Spinal cord (tissue), 10 donors: Measurements from ENCODE around the gene TMEM18. TPM values are rescaled to one million over a fixed set of nuclear protein-coding genes. Genes with fewer than 3 reads are reported as not detected.

ENCODE experiments used
- DNase-seq, 6 donors: peaks; one replicate each; pipeline versions ENCODE4 v3.0.0 to v3.0.0-alpha.2; 2013 to 2015; ENCODE audit warnings: low spot score in 6 of 6, low read depth in 4 of 6
- H3K27ac ChIP-seq: one replicate; pipeline ENCODE4 v1.5.1; 2013; ENCODE audit warnings: low read depth, low read length, control low read depth
- H3K27me3 ChIP-seq: one replicate; pipeline ENCODE4 v1.6.1; 2013; ENCODE audit warnings: low read length; ENCODE audit not compliant: control insufficient read depth, insufficient read depth
- H3K36me3 ChIP-seq: one replicate; pipeline ENCODE4 v1.6.1; 2013; ENCODE audit warnings: low read length; ENCODE audit not compliant: control insufficient read depth, insufficient read depth
- H3K4me1 ChIP-seq: one replicate; pipeline ENCODE4 v1.6.1; 2013; ENCODE audit warnings: low read length; ENCODE audit not compliant: control insufficient read depth, insufficient read depth
- H3K4me3 ChIP-seq: one replicate; pipeline ENCODE4 v1.5.1; 2013; ENCODE audit warnings: low read depth, low read length, control low read depth
- H3K9me3 ChIP-seq: one replicate; pipeline ENCODE4 v1.6.1; 2013; ENCODE audit warnings: low read length; ENCODE audit not compliant: control insufficient read depth, insufficient read depth
- WGBS: methylation state at CpG from one replicate; pipeline ENCODE4 v1.1.5; 2013; ENCODE audit warnings: missing lambda C conversion rate; ENCODE audit not compliant: insufficient coverage; 5-methylcytosine and 5-hydroxymethylcytosine counted together
- polyA plus RNA-seq, 2 donors: library from polyadenylated mRNA; unstranded; fragments of 120-200 nt; gene quantifications; one replicate each; pipeline ENCODE4 v1.2.1, GENCODE V29; 2013; ENCODE audit not compliant: insufficient read length in 2 of 2
- total RNA-seq, 2 donors: library from RNA; depleted of rRNA in 1 of 2; stranded (reverse); fragments of 120-200 nt in 1 of 2; fragments of >200 nt in 1 of 2; gene quantifications; one replicate each; pipeline versions ENCODE4 v1.2.3 to v1.2.4, GENCODE V29; 2013 to 2014
- donor health status: healthy.

The TMEM18 gene
- total and polyA plus RNA-seq, 4 donors = 29.3 to 55.6 (median 50.4) TPM

DNA sequence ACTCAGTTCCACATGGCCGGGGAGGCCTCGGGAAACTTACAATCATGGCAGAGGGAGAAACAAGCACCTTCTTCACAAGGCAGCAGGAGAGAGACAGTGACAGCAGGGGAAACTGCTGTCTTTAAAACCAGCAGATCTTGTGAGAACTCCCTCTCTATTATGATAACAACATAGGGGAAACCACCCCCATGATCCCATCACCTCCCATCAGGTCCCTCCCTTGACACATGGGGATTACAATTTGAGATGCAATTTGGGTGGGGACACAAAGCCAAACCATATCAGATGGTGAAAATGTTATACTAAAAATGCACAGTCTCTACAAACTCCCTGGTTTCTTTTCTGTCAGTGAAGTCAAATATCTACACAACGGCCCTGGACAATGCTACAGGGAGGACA, 9.2 kb downstream of the TMEM18 start:
- Histone ChIP-seq H3K36me3 (peaks cover 57% of the 10 kb centered on the region), H3K4me1 (peaks cover 6% of the 10 kb centered on the region), H3K27ac (no peak overlapping the region), H3K4me3 (no peak overlapping the region), H3K9me3 (peaks cover 2% of the 10 kb centered on the region), H3K27me3 (no peaks in the 10 kb centered on the region)
- WGBS = 95% methylated on average over 2 of the region's 3 CpGs
- DNase-seq = no peak

DNA sequence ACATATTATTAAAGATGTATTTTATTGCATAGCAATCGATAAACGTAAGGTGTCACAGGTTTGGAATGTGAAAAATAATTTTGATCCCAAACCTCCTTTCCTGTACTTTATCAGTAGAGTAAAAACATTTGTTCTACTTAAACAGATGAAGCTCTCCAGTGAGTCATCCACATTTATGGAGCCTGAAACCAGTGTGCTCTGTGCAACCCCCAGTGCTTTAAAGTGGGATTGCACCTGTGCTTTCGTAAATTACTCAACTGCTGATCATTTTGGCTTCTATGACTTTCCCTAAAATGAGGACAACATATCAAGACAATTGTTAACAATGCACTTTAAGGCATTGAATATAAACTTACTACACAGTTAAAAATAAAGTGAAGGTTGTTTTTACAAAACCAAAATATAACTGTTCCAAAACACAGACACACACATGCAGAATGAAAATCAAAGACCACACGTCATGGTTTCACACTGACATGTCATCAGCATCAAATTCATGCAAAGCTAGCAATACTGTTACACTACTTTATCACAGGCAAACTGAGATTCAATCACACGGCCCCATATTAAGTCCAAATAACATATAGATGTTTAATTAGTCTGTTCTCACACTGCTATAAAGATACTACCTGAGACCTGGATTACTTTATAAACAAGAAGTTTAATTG, 9.7 kb downstream of the TMEM18 start:
- Histone ChIP-seq H3K27me3 (no peaks in the 10 kb centered on the region), H3K36me3 (peaks cover 52% of the 10 kb centered on the region), H3K27ac (no peak overlapping the region), H3K9me3 (peaks cover 2% of the 10 kb centered on the region), H3K4me3 (no peak overlapping the region), H3K4me1 (peaks cover 7% of the 10 kb centered on the region)
- 72% methylated on average over 2 of the region's 5 CpGs for WGBS
- DNase-seq = peak in 2 of 6 donors; percentile 38 to 79

DNA sequence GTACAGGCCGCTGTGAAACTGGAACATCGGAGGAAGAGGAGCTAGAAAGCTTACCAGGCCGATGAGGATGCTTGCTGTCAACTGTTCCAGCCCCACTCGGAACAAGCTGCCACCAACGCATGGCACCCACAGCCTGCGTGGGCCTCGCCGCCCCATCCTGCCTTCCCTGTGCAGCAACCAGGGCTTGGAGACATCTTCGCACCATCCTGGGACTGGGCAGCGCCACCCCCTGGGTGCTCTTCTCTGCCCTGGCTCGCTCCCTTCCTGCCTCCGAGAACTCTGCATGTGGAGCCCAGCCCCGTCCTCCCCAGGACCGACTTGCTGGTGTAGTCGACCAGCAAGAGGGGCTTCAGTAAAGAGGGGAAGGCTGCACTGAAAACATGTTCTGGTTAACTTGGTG, 10.8 kb downstream of the TMEM18 start:
- no peaks in the 10 kb centered on the region for H3K27me3 ChIP-seq
- 98% methylated on average over 15 of the region's 15 CpGs for WGBS
- H3K4me3 ChIP-seq = no peak overlapping the region
- no peak overlapping the region for H3K27ac ChIP-seq
- H3K4me1 ChIP-seq = peaks cover 3% of the 10 kb centered on the region
- peaks cover 2% of the 10 kb centered on the region for H3K9me3 ChIP-seq
- H3K36me3 ChIP-seq = peaks cover 43% of the 10 kb centered on the region
- no peak for DNase-seq

DNA sequence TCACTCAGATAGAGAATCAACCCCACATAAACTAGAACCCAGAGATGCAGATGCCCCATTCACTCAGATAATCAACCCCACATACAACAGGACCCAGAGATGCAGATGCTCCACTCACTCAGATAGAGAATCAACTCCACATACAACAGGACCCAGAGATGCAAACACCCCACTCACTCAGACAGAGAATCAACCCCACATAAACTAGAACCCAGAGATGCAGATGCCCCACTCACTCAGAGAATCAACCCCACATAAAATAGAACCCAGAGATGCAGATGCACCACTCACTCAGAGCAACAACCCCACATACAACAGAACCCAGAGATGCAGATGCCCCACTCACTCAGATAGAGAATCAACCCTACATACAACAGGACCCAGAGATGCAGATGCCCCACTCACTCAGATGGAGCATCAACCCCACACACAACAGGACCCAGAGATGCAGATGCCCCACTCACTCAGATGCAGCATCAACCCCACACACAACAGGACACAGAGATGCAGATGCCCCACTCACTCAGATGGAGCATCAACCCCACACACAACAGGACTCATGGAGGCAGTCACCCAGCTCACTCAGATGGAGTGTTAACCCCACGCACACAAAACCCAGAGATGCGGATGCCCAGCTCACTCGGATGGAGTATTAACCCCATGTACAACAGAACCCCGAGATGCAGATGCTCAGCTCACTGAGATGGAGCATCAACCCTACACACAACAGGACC, 11.7 kb downstream of the TMEM18 start:
- Histone ChIP-seq H3K36me3 (peaks cover 36% of the 10 kb centered on the region), H3K4me3 (no peak overlapping the region), H3K4me1 (peaks cover 8% of the 10 kb centered on the region), H3K9me3 (peaks cover 2% of the 10 kb centered on the region), H3K27ac (no peak overlapping the region), H3K27me3 (no peaks in the 10 kb centered on the region)
- WGBS = 100% methylated on average over 4 of the region's 4 CpGs
- no peak for DNase-seq

DNA sequence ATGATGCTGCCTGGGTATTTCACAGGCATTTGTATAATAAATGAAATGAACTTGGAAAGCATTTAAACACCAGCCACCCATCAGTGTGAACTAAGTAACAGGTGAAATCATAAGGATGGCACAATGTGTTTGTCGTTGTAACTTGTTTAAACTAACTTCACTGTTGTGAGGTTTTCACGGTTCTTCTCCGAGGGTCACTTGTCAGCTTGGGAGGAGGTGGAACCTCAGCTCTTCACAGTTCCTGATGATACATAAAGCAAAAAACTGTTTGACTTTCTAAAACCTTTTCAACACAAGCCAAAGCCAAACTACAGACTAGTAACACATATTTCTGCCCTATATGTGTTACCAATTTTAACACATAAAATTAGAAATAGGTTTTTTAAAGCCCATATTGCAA, 13.1 kb downstream of the TMEM18 start:
- peaks cover 10% of the 10 kb centered on the region for H3K4me1 ChIP-seq
- peaks cover 4% of the 10 kb centered on the region for H3K27me3 ChIP-seq
- DNase-seq = no peak
- H3K27ac ChIP-seq = no peak overlapping the region
- H3K4me3 ChIP-seq = no peak overlapping the region
- WGBS = no CpG with 5 or more reads among the region's 3 CpGs
- peaks cover 2% of the 10 kb centered on the region for H3K9me3 ChIP-seq
- peaks cover 24% of the 10 kb centered on the region for H3K36me3 ChIP-seq

DNA sequence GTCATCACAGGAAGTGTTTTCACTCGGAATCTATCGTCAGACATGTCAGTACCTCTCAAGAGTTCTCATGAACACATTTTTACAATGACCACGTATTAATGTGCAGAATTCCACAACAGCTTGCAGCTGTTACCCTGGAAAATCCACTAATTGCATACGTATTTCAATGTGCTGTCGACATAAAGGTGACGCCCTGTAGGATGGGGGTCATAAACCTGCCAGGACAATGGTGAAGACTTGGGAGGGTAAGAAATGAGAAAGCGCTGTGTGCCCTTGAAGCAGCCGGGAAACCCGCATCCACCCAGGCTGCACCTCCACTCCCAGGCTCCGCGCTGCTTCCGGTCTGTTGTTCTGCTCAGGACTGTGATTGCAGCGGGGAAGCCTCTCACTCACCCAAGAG, 14.0 kb downstream of the TMEM18 start:
- Histone ChIP-seq H3K27me3 (peaks cover 4% of the 10 kb centered on the region), H3K36me3 (peaks cover 20% of the 10 kb centered on the region), H3K4me1 (peaks cover 10% of the 10 kb centered on the region), H3K4me3 (no peak overlapping the region), H3K27ac (no peak overlapping the region), H3K9me3 (peaks cover 2% of the 10 kb centered on the region)
- 78% methylated on average over 11 of the region's 13 CpGs for WGBS
- no peak for DNase-seq

DNA sequence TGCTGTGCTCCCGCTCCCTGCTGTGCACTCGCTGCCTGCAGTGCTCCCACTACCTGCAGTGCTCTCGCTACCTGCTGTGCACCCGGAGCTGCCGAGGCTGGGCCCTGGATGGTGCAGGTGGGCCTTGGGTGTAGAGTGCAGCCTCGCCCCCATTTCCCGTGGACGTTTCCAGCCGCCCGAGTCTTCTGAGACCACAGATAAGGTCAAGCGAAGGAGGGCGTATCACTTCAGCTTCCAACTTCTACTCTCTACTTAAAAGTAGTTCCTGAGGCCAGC, 15.9 kb downstream of the TMEM18 start:
- Histone ChIP-seq H3K4me1 (peaks cover 10% of the 10 kb centered on the region), H3K27me3 (peaks cover 4% of the 10 kb centered on the region), H3K36me3 (peaks cover 15% of the 10 kb centered on the region), H3K9me3 (peaks cover 2% of the 10 kb centered on the region), H3K27ac (no peak overlapping the region), H3K4me3 (no peak overlapping the region)
- DNase-seq = no peak
- 90% methylated on average over 7 of the region's 12 CpGs for WGBS

DNA sequence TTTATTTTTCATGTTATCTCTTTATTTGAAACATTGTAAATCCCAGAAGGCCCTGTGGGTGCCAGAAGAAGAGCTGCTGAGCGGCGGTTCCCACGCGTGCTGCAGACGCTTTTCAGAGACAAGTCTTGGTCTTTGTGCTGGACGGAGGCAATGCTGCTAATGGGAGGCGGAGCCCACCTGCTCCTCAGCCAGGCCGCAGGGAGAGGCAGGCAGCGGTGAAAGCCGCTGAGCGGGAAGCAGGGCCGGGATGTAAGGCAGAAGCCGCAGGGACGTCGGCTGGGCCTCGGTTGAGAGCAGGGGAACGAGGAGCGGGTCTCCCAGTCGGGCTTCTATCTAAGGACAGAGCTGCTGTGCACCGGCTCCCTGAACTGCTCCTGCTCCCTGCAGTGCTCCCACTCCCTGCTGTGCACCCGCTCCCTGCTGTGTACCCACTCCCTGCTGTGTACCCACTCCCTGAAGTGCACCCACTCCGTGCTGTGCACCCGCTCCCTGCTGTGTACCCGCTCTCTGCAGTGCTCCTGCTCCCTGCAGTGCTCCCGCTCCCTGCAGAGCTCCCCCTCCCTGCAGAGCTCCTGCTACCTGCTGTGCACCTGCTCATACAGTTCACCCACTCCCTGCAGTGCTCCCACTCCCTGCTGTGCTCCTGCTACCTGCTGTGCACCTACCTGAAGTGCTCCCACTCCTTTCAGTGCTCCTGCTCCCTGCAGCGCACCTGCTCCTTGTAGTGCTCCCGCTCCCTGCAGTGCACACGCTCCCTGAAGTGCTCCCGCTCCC, 16.4 kb downstream of the TMEM18 start:
- peaks cover 10% of the 10 kb centered on the region for H3K36me3 ChIP-seq
- 39% methylated on average over 29 of the region's 29 CpGs for WGBS
- no peak overlapping the region for H3K4me3 ChIP-seq
- H3K27ac ChIP-seq = no peak overlapping the region
- H3K9me3 ChIP-seq = no peaks in the 10 kb centered on the region
- DNase-seq = peak in 2 of 6 donors; percentile 10 to 47
- peaks cover 4% of the 10 kb centered on the region for H3K27me3 ChIP-seq
- H3K4me1 ChIP-seq = peaks cover 10% of the 10 kb centered on the region

DNA sequence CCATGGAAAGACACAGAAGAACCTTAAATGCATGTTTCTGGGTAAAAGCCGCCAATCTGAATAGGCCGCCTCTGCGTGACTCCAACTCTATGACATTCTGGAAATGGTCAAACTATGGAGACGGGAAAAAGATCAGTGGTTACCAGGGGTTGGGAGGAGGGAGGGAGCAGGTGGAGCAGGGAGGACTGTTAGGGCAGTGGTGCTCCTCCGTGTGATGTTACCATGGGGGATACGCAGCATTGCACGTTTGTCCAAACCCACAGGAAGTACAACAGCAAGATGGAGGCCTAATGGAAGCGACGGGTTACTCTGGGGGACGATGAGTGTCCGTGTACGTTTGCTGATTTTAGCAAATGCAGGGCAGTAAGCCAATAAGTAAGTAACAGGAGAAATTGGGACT, 17.2 kb downstream of the TMEM18 start:
- WGBS = 88% methylated on average over 10 of the region's 12 CpGs
- Histone ChIP-seq H3K27me3 (peaks cover 4% of the 10 kb centered on the region), H3K9me3 (no peaks in the 10 kb centered on the region), H3K36me3 (peaks cover 5% of the 10 kb centered on the region), H3K4me1 (peaks cover 10% of the 10 kb centered on the region), H3K4me3 (no peak overlapping the region), H3K27ac (no peak overlapping the region)
- no peak for DNase-seq
